NCI-H526 treated with DMSO at 0.1 percent for 48 hours (cell line): Measurements from ENCODE around the gene CLEC2D.
A peak's percentile ranks its signal among the peaks of the same experiment; 100 is the strongest.
"Not testable (repeated sequence)": the region's sequence is repeated elsewhere in the genome, so short reads cannot be mapped to it uniquely, and the experiment has no call there.

Experiments used
- DNase-seq: peaks from one replicate; lab custom pipeline; 2025; lab: John Stamatoyannopoulos, UW

Gene CLEC2D

GRCh38 chr12:9669534-9669933, at the start of gene CLEC2D:
CLEC2D (plus strand) TSS chr12:9669713; CDS start chr12:9669735, 22 bp downstream.
- no peak for DNase-seq

DNA sequence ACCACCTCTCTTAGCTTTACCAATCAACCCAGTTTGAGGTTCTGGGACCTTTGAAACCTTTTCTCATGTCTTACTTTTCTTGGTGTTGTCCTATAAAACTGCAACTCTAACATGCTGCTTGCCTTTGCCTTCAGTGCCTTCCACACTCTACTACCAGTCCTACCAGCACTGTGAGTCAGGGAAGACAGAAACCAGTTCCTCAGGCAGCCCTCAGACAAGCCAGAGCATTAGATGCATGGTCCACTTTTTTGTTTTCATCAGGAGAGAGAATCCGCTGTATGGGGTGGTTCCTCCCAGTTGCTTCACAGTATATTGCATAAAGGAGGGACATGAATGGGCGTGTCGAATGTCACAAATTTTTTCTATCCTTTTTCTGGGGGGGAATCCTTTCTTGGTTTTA, 44.5 kb upstream of the CLEC2D start:
- no peak for DNase-seq

DNA sequence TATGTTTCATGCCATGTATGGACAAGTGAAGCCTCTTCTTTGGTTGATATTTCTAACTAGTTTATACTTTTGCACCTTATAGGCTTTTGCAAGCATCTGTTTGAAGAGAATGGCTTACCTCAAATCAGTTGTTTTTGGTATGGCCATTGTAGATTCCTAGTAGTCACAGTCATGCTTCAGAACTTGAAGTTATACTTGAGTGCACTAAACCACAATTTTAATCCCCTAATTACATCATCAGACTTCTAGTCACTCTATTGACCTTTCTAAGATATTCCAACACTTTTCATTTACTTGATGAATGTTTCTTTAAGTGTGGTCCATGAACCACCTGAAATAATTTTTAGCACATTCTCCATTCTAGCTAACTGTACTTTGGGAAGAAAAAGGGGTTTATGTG, 43.2 kb upstream of the CLEC2D start:
- no peak for DNase-seq

GRCh38 chr12:9626821-9627220, 42.7 kb upstream of the CLEC2D start:
- no peak for DNase-seq

DNA sequence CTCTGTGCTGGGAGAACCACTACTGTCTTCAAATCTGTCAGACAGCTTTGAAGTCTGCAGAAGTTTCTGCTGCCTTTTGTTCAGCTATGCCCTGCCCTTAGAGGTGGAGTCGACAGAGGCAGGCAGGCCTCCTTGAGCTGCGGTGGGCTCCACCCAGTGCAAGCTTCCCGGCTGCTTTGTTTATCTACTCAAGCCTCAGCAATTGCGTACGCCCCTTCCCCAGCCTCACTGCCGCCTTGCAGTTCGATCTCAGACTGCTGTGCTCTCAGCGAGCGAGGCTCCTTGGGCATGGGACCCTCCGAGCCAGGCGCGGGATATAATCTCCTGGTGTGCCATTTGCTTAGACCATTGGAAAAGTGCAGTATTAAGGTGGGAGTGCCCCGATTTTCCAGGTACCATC, 36.7 kb upstream of the CLEC2D start:
- DNase-seq, result no peak

GRCh38 chr12:9634177-9634803, 35.2 kb upstream of the CLEC2D start:
- peak; percentile 22 for DNase-seq

GRCh38 chr12:9634969-9635754, 34.4 kb upstream of the CLEC2D start:
- DNase-seq, result no peak

DNA sequence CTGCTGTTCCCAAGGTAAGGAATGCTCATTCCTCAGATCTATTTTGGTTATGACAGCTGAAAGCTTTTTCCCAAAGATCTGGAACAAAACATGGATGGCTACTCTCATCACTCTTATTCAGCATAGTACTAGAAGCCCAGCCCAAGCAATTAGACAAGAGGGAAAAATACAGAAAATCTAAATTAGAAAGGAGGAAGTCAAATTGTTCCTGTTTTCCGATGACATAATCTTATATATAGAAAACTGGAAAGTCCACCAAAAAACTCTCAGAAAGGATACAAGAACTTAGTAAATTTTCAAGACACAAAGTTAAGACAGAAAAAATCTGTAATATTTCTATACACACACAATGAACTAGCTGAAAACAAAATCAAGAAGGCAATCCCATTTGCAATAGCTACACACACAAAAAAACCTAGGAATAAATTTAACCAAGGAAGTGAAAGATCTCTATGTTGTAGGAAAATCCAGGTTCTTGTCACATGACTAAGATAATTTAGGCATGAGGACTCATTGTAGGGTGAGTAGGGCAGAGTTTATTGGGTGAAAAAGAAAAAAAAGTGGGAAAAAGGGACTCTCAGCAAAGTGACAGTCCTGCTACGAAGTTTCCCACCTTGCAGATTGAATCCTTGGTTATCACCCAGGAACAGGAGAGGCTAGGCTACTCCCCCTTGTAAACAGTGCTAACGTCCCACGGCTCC, 33.2 kb upstream of the CLEC2D start:
- DNase-seq, result no peak

- DNase-seq, result no peak
These were observed 32.7 kb upstream of the CLEC2D start for GRCh38 chr12:9636851-9637206.

DNA sequence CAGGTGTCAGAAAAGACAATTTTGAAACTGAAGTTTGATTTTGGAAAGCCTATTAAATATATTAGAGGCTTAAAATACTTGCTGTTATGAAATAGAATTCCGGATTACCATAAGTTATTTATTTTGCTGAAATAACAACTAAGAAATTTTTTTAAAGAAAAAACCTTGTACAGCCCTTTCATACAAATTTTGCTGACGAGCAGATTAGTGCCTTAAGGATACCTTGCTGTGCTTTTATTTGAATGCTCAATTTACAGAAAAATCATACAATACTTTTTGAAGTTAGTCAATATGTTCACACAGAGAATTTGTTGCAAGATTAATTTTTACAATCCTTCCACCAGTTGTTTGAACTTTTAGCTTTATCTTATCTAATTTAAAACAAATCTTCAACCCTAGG, 29.5 kb upstream of the CLEC2D start:
- DNase-seq, result no peak

- no peak for DNase-seq
These were observed 26.8 kb upstream of the CLEC2D start for GRCh38 chr12:9642606-9643265.

GRCh38 chr12:9643266-9643660, 26.2 kb upstream of the CLEC2D start:
- DNase-seq, result no peak

DNA sequence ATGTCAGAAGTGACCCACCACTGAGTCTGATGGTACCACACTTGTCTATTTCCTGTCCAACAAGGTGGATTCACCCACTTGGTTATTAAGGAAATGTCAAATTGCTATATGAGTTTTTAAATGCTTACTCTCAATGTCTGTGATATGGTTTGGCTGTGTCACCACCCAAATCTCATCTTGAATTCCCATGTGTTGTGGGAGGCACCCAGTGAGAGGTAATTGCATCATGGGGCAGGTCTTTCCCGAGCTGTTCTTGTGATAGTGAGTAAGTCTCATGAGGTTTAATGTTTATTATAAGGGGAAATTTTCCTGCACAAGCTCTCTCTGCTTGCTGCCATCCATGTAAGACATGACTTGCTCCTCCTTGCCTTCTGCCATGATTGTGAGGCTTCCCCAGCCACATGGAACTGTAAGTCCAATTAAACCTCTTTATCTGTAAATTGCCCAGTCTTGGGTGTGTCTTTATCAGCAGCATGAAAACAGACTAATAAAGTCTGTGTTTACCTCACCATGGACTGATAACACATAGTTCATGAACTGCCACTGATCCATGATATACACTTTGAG, 24.4 kb upstream of the CLEC2D start:
- DNase-seq, result not testable (repeated sequence)

DNA sequence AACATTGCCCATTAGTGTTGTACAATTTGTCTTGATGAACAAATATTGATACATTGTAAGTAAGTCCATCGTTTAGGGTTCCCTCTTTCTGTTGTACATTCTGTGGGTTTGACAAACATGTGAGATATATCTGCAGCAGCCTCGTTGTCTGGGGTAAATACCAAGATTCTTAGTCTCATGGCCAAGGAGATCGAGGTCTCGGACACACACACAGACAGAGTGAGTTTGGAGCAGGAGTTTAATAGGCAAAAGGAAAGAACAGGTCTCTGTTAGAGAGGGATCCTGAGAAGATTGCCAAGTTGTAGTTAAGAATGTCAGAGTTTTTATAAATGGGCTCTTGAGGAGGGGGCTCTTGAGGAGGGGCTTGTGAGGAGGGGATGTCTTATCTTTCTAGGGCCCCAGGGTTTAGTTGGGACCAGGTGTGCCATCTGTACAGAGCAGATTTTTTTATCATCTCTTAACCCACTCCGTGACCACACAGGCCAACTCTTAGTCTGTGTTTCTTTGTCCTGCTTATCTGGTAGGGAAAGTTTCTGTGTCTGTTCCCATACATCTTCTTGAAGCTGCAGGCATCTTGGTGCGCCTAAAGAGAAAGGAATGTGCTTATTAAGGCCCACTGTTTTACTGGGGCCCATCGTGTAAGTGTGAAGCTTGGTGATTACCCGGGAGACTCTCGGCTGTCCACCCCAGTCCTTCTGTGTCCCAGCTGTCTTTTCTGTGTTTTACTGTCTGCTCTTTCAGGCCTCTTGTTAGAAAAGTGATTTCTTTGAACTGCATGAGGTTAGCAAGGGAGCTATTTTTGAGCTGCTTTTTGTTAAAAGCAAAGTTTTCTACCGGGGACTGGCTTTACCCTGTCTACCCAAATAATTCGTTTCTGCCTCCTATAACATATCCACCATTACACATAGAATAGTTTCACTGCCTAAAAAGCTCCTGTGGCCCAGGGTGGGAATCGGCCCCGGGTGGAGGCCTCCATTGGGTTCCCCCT, 22.4 kb upstream of the CLEC2D start:
- no peak for DNase-seq

GRCh38 chr12:9647825-9648700, 21.4 kb upstream of the CLEC2D start:
- peak; percentile 67 for DNase-seq

DNA sequence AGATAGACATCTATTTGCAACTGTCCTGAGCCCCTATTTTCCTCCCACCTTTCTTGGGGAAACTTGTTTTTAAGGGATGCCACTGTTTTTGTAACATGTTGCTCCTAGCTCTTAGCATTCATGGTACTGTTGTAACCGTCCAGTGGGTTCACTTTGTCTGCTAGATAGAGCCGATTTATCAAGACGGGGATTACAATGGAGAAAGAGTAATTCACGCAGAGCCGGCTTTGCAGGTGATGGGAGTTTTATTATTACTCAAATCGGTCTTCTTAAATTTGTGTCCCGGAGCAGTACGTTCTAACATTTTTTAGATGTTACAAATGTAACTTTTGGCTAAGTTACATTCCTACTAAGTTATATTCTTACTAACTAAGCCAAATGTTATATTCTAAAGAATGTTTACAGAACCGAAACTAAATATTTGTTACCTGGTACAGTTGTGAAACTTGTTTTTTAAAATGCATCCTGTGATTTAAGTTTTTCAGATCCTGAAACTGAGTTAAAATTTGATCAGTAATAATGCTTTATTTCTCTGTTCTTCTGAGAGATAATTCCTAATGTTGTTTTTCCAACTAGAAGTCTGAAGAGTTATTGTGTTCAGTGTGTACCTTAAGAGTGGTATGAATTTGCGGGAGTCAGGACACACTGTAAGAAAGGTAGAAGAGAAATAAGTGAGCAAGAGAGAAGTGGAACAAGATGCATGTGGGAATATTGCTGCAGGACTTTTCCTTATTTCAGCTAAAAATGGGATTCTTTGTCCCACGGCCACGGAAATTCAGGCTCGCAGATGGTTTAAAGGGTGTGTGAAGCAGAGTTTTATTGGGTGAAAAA, 20.6 kb upstream of the CLEC2D start:
- DNase-seq, result peak; percentile 48

GRCh38 chr12:9649532-9649940, 20.0 kb upstream of the CLEC2D start:
- peak; percentile 18 for DNase-seq

GRCh38 chr12:9650151-9650576, 19.3 kb upstream of the CLEC2D start:
- no peak for DNase-seq

- DNase-seq, result no peak
These were observed 18.2 kb upstream of the CLEC2D start for GRCh38 chr12:9651265-9651729.
